Thymus (tissue), 2 donors: ENCODE measurements around the gene MTPN. TPM values are rescaled to one million over a fixed set of nuclear protein-coding genes. Genes with fewer than 3 reads are reported as not detected.

ENCODE experiments used
- polyA plus RNA-seq: library from polyadenylated mRNA; stranded (reverse); fragments of 200-250 nt; gene quantifications from one replicate; pipeline ENCODE4 v1.2.3, GENCODE V29; 2013
- total RNA-seq: library from RNA; stranded (reverse); fragments of 120-200 nt; gene quantifications from one replicate; pipeline ENCODE4 v1.2.4, GENCODE V29; 2013
- donor health status: healthy.

MTPN gene
- total and polyA plus RNA-seq, 2 donors, result 54.2 to 74.7 TPM

Other genes with a start within 250 kb of the MTPN start
- 0.05 TPM for gene SLC13A4, start 249.2 kb downstream of the MTPN start, total RNA-seq
- gene SLC13A4, start 249.2 kb downstream of the MTPN start, polyA plus RNA-seq, result 0.23 TPM
- gene FAM180A, start 228.5 kb downstream of the MTPN start, total RNA-seq, result 0.05 TPM
- 0.11 TPM for gene FAM180A, start 228.5 kb downstream of the MTPN start, polyA plus RNA-seq